WI38 (cell line): ENCODE measurements around the gene ZSWIM7.

Experiments used
- H3K4me3 ChIP-seq: 2 replicates; pipeline ENCODE4 v1.5.1; 2011; ENCODE audit warnings: low read depth, mild to moderate bottlenecking, control low read depth, low read length
- TF ChIP-seq, protein P1 (sequence below): IDR thresholded peaks from 2 replicates; pipeline ENCODE4 v1.5.1; 2012; ENCODE audit warnings: low read depth, mild to moderate bottlenecking, control low read depth, low read length

Gene ZSWIM7

DNA sequence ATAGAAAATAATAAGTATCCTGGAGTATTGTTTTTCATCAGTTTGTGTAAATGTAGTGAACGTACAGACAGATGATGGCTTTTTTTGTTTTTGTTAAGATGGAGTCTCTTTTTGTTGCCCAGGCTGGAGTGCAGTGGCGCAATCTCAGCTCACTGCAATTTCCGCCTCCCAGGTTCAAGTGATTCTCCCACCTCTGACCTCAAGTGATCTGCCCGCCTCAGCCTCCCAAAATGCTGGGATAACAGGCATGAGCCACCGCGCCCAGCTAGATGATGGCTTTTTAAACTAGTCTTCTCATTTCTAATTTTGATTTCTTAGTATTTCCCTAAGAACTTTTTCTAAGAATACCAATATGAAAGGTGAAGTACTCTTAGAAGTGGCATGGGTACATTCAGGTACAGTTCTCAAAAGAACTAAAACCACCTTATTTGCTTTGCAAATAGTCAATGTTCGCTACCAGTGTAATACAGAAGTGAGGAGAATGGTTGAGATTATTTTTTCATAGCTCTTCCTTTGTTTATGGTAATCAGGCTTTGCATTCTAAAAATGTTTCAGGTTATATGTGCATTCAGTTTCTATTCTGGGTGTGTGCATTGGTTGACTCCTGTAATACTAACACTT is 34.3 kb upstream of the ZSWIM7 start:
- no peak overlapping the region for H3K4me3 ChIP-seq
- TF ChIP-seq, protein P1, sequence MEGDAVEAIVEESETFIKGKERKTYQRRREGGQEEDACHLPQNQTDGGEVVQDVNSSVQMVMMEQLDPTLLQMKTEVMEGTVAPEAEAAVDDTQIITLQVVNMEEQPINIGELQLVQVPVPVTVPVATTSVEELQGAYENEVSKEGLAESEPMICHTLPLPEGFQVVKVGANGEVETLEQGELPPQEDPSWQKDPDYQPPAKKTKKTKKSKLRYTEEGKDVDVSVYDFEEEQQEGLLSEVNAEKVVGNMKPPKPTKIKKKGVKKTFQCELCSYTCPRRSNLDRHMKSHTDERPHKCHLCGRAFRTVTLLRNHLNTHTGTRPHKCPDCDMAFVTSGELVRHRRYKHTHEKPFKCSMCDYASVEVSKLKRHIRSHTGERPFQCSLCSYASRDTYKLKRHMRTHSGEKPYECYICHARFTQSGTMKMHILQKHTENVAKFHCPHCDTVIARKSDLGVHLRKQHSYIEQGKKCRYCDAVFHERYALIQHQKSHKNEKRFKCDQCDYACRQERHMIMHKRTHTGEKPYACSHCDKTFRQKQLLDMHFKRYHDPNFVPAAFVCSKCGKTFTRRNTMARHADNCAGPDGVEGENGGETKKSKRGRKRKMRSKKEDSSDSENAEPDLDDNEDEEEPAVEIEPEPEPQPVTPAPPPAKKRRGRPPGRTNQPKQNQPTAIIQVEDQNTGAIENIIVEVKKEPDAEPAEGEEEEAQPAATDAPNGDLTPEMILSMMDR = no peak

DNA sequence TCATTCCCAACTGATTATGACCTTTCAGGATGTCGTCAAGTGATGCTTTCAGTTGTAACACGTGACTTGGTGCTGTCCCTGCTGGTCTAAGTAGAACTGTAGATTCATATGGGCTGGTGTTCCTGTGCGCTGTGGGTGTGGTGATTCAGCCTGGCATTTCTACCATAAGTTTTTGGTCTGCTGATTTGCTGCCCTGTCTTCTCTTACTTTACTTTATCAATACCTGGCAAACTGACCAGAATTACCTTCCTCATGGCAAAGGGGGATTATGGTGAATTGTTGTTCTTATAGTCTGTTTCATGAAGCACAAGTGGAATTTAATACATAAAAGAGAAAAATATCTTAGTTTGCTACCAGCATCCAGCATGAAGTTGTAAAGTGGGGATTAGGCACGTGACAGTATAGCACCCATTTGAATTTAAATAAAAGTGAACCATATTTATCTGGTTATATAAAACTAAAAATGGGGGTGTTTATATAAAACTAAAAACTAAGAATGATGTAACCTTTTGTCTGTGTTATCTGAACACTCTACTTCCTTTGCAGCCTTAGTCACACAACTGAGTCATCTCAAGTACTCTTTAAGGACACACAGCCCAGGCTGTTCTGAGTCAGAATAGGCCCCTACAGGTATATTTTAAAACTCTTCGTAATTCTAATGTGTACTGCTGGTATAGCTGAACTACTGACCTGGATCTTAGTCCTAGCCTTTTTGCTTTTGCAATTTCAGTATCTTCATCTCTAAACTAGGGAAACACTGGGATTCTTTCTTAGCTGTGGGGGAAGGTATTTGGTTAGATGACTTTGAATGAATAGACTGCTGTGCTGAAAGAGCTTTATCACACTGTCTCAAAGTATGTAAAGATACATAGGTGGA is 28.4 kb upstream of the ZSWIM7 start:
- TF ChIP-seq, protein P1 = no peak
- H3K4me3 ChIP-seq = no peak overlapping the region

DNA sequence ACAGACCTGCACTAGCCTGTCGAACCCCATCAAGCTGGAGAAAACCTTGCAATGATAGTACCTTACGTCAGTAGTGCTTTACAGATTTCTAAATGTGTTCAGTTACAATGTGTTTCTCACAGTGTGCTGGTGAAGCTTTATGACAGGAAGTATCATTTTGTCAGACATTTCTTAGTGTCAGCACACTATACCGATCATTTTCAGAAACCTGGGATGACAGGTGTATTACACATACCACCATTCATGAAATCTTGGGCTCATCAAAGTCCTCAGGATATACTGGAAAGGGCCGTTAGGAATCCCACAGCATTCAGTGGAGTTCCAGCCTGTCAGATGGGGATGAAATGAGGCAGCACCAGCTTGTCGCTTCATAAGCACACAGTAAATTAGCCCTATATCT is 27.4 kb upstream of the ZSWIM7 start:
- TF ChIP-seq, protein P1 = no peak
- no peak overlapping the region for H3K4me3 ChIP-seq

DNA sequence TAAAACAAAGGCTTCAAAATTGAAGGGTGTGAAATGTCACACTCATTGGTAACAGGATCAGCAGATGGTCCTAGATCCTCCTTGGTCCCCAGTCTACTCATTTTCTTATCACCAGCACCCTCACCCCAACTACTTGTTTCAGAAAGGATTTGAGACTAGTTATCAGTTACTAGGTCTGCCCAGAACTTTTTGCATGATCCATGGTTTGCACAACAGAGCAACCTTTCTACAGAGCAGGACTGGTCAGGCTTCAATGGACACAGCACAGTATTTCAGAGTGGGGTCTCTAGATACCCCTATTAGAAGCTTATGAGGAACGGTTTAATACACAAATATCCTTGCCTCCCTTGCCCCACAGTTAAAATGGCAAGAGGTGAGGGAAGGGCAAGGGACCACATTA is 25.7 kb upstream of the ZSWIM7 start:
- TF ChIP-seq, protein P1 = no peak
- no peak overlapping the region for H3K4me3 ChIP-seq

DNA sequence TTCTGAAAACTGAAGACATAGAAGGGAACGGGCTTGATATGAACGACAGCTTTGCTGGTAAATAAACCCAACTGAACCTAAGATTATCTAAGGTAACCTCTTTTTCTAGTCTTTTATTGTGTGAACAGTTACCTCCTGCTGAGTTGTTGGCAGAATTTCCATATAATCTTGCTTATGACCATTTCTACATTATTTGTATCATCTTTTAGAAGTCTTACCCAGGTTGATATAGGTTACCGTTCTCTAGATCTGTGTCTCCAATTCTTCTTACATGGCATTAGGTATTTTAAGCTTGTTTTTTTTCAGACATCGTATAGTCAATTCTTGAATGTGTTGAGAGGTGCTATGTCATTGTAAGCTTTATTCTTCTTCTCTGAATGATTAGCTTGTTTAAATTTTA is 24.4 kb upstream of the ZSWIM7 start:
- no peak overlapping the region for H3K4me3 ChIP-seq
- TF ChIP-seq, protein P1 = no peak

DNA sequence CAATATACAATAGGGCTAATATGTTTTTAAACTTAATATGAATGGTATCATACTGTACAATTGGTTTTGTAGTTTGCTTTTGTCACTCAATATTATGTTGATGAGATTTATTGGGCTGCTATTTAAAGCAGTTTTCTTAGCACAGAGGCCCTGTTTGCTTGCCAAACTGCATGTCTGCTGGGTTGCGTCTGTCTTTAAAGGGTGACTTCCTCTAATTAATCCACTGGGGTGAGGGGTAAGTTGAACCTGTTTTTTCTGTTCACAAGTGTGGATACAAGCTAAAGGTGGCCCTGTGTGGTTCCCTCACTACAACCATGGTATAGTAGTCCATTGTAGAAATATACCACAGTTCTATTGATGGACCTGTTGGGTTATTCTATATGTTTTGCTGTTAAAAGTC is 19.8 kb upstream of the ZSWIM7 start:
- H3K4me3 ChIP-seq = no peak overlapping the region
- TF ChIP-seq, protein P1 = no peak

DNA sequence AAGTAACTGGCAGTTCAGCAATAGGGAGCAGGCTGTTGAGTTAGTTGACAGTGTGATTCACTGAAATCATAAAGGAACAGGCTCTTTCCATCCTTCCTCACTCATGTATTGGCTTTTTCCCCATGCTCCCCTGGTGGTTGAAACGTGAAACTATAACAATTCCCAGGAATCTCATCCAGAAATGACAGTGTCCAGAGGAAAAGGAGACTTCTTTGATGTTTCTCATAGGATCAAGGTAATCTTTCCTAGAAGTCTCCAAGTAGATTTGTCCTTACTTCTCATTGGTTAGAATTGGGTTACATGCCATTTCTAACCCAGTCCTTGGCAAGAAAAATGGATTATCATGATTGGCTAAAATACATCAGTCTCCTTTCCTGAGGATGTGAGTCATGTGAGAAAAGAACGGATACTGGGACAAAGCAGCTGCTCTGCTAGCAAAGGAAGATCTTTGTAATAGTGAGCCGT is 14.5 kb upstream of the ZSWIM7 start:
- TF ChIP-seq, protein P1 = peak; percentile 60
- H3K4me3 ChIP-seq = no peak overlapping the region
